Activated naive CD4-positive, alpha-beta T cell treated with anti-CD3 and anti-CD28 coated beads for 36 hours (primary cell): ENCODE measurements around the gene COL18A1. TPM values are rescaled to one million over a fixed set of nuclear protein-coding genes. Genes with fewer than 3 reads are reported as not detected.

Experiments
- CTCF ChIA-PET: fragments of 350-600 bp; sonication (Branson Sonifier 250); formaldehyde crosslinking; loops from one replicate; lab custom pipeline; 2021; ENCODE audit warnings: antibody characterized with exemption; lab: Charles Lee
- DNase-seq: peaks from one replicate; pipeline ENCODE4 v3.0.0-alpha.2; 2020
- H3K27ac Mint-ChIP-seq: one replicate; pipeline ENCODE4 v1.8.0; 2021; ENCODE audit warnings: mild to moderate bottlenecking, mixed read lengths
- H3K27me3 Mint-ChIP-seq: one replicate; pipeline ENCODE4 v1.8.0; 2021; ENCODE audit warnings: low read depth, mixed read lengths
- H3K36me3 Mint-ChIP-seq: one replicate; pipeline ENCODE4 v1.8.0; 2021; ENCODE audit warnings: low read depth, mixed read lengths
- H3K4me1 Mint-ChIP-seq: one replicate; pipeline ENCODE4 v1.8.0; 2021; ENCODE audit warnings: low read depth, mixed read lengths
- H3K4me3 Mint-ChIP-seq: one replicate; pipeline ENCODE4 v1.8.0; 2021; ENCODE audit warnings: mild to moderate bottlenecking, moderate library complexity, mixed read lengths
- H3K9me3 Mint-ChIP-seq: one replicate; pipeline ENCODE4 v1.8.0; 2021; ENCODE audit warnings: mixed read lengths
- intact Hi-C: fragments of 100-400 bp; cut with micrococcal nuclease; formaldehyde crosslinking; loops from one replicate; pipeline ENCODE4 v1.15.1; 2023
- total RNA-seq, 2 experiments: library from RNA; stranded (reverse); gene quantifications; one replicate each; pipeline ENCODE4 v1.2.3, GENCODE V29; 2021

The COL18A1 gene
- total RNA-seq, 2 experiments from 2014 or later: 10.3 to 12.6 TPM

- H3K36me3 Mint-ChIP-seq: no peaks in the 10 kb centered on the region
- H3K4me3 Mint-ChIP-seq: no peak overlapping the region
- peaks cover 7% of the 10 kb centered on the region for H3K4me1 Mint-ChIP-seq
- H3K9me3 Mint-ChIP-seq: no peaks in the 10 kb centered on the region
- CTCF ChIA-PET: no interaction called here
- H3K27ac Mint-ChIP-seq: no peak overlapping the region
- DNase-seq: no peak
- H3K27me3 Mint-ChIP-seq: peaks cover 6% of the 10 kb centered on the region
- intact Hi-C loops: no loop called here
These were observed 33.3 kb upstream of the COL18A1 start for GRCh38 chr21:45371655-45372054.

- Mint-ChIP-seq H3K4me3 (no peak overlapping the region), H3K36me3 (no peaks in the 10 kb centered on the region), H3K9me3 (peaks cover 2% of the 10 kb centered on the region), H3K27me3 (peaks cover 6% of the 10 kb centered on the region), H3K27ac (no peak overlapping the region), H3K4me1 (peaks cover 7% of the 10 kb centered on the region)
- intact Hi-C loops: no loop called here
- DNase-seq: no peak
- CTCF ChIA-PET: interaction anchor here (1.9 kb wide), 1 partner anchor 221 kb away, joined by 3 read pairs; no protein-coding TSS in a partner anchor
These were observed 32.1 kb upstream of the COL18A1 start for GRCh38 chr21:45372732-45373355.

- Mint-ChIP-seq H3K27me3 (peaks cover 8% of the 10 kb centered on the region), H3K4me3 (no peak overlapping the region), H3K27ac (no peak overlapping the region), H3K9me3 (peaks cover 2% of the 10 kb centered on the region), H3K4me1 (peaks cover 7% of the 10 kb centered on the region), H3K36me3 (no peaks in the 10 kb centered on the region)
- CTCF ChIA-PET: interaction anchor here (1.9 kb wide), 1 partner anchor 223 kb away, joined by 3 read pairs; no protein-coding TSS in a partner anchor
- DNase-seq: no peak
- intact Hi-C loops: no loop called here
These were observed 30.8 kb upstream of the COL18A1 start for GRCh38 chr21:45373991-45374816.

- Mint-ChIP-seq H3K4me1 (peaks cover 7% of the 10 kb centered on the region), H3K27ac (no peak overlapping the region), H3K36me3 (no peaks in the 10 kb centered on the region), H3K4me3 (no peak overlapping the region), H3K27me3 (peaks cover 12% of the 10 kb centered on the region), H3K9me3 (peaks cover 2% of the 10 kb centered on the region)
- no peak for DNase-seq
- intact Hi-C loops: no loop called here
- CTCF ChIA-PET: interaction anchor here (0.6 kb wide), 1 partner anchor 347 kb away, joined by 3 read pairs; no protein-coding TSS in a partner anchor
These were observed 30.0 kb upstream of the COL18A1 start for GRCh38 chr21:45374826-45375455.

- H3K4me1 Mint-ChIP-seq: no peaks in the 10 kb centered on the region
- no peak overlapping the region for H3K4me3 Mint-ChIP-seq
- no peaks in the 10 kb centered on the region for H3K36me3 Mint-ChIP-seq
- intact Hi-C loops: no loop called here
- H3K27me3 Mint-ChIP-seq: peaks cover 14% of the 10 kb centered on the region
- no peak for DNase-seq
- CTCF ChIA-PET: no interaction called here
- H3K27ac Mint-ChIP-seq: no peak overlapping the region
- peaks cover 2% of the 10 kb centered on the region for H3K9me3 Mint-ChIP-seq
These were observed 28.3 kb upstream of the COL18A1 start for GRCh38 chr21:45376459-45377324.

- Mint-ChIP-seq H3K9me3 (peaks cover 2% of the 10 kb centered on the region), H3K27me3 (peaks cover 12% of the 10 kb centered on the region), H3K4me1 (no peaks in the 10 kb centered on the region), H3K4me3 (no peak overlapping the region), H3K36me3 (no peaks in the 10 kb centered on the region), H3K27ac (no peak overlapping the region)
- DNase-seq: no peak
- intact Hi-C loops: no loop called here
- CTCF ChIA-PET: no interaction called here
These were observed 27.6 kb upstream of the COL18A1 start for GRCh38 chr21:45377325-45377709.

- H3K4me3 Mint-ChIP-seq: no peak overlapping the region
- H3K36me3 Mint-ChIP-seq: no peaks in the 10 kb centered on the region
- peaks cover 2% of the 10 kb centered on the region for H3K9me3 Mint-ChIP-seq
- CTCF ChIA-PET: no interaction called here
- H3K4me1 Mint-ChIP-seq: no peaks in the 10 kb centered on the region
- no peak overlapping the region for H3K27ac Mint-ChIP-seq
- intact Hi-C loops: no loop called here
- DNase-seq: no peak
- H3K27me3 Mint-ChIP-seq: peaks cover 12% of the 10 kb centered on the region
These were observed 27.1 kb upstream of the COL18A1 start for GRCh38 chr21:45377866-45378257.

- CTCF ChIA-PET: no interaction called here
- no peak for DNase-seq
- Mint-ChIP-seq H3K27ac (no peak overlapping the region), H3K4me1 (no peaks in the 10 kb centered on the region), H3K27me3 (peaks cover 12% of the 10 kb centered on the region), H3K36me3 (no peaks in the 10 kb centered on the region), H3K4me3 (no peak overlapping the region), H3K9me3 (peaks cover 2% of the 10 kb centered on the region)
- intact Hi-C loops: no loop called here
These were observed 26.6 kb upstream of the COL18A1 start for GRCh38 chr21:45378258-45378966.

GRCh38 chr21:45379171-45379900 is 25.6 kb upstream of the COL18A1 start:
- Mint-ChIP-seq H3K4me3 (no peak overlapping the region), H3K27me3 (peaks cover 12% of the 10 kb centered on the region), H3K9me3 (peaks cover 2% of the 10 kb centered on the region), H3K4me1 (no peaks in the 10 kb centered on the region), H3K27ac (no peak overlapping the region), H3K36me3 (no peaks in the 10 kb centered on the region)
- DNase-seq: no peak
- intact Hi-C loops: no loop called here
- CTCF ChIA-PET: no interaction called here

GRCh38 chr21:45379901-45380330 is 25.0 kb upstream of the COL18A1 start:
- Mint-ChIP-seq H3K9me3 (peaks cover 2% of the 10 kb centered on the region), H3K27ac (no peak overlapping the region), H3K4me3 (no peak overlapping the region), H3K27me3 (peaks cover 10% of the 10 kb centered on the region), H3K4me1 (no peaks in the 10 kb centered on the region), H3K36me3 (no peaks in the 10 kb centered on the region)
- CTCF ChIA-PET: no interaction called here
- DNase-seq: no peak
- intact Hi-C loops: no loop called here

GRCh38 chr21:45380566-45380965 is 24.4 kb upstream of the COL18A1 start:
- no peak for DNase-seq

More at GRCh38 chr21:45380566-45380965, 24.4 kb upstream of the COL18A1 start:
- H3K4me3 Mint-ChIP-seq: no peak overlapping the region
- no peaks in the 10 kb centered on the region for H3K36me3 Mint-ChIP-seq
- intact Hi-C loops: no loop called here
- CTCF ChIA-PET: no interaction called here
- H3K27me3 Mint-ChIP-seq: peaks cover 13% of the 10 kb centered on the region
- no peak overlapping the region for H3K27ac Mint-ChIP-seq
- H3K9me3 Mint-ChIP-seq: peaks cover 2% of the 10 kb centered on the region
- no peaks in the 10 kb centered on the region for H3K4me1 Mint-ChIP-seq
